ENCODE measurements around the gene TMX3.

TMX3 gene, protein sequence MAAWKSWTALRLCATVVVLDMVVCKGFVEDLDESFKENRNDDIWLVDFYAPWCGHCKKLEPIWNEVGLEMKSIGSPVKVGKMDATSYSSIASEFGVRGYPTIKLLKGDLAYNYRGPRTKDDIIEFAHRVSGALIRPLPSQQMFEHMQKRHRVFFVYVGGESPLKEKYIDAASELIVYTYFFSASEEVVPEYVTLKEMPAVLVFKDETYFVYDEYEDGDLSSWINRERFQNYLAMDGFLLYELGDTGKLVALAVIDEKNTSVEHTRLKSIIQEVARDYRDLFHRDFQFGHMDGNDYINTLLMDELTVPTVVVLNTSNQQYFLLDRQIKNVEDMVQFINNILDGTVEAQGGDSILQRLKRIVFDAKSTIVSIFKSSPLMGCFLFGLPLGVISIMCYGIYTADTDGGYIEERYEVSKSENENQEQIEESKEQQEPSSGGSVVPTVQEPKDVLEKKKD

DNA sequence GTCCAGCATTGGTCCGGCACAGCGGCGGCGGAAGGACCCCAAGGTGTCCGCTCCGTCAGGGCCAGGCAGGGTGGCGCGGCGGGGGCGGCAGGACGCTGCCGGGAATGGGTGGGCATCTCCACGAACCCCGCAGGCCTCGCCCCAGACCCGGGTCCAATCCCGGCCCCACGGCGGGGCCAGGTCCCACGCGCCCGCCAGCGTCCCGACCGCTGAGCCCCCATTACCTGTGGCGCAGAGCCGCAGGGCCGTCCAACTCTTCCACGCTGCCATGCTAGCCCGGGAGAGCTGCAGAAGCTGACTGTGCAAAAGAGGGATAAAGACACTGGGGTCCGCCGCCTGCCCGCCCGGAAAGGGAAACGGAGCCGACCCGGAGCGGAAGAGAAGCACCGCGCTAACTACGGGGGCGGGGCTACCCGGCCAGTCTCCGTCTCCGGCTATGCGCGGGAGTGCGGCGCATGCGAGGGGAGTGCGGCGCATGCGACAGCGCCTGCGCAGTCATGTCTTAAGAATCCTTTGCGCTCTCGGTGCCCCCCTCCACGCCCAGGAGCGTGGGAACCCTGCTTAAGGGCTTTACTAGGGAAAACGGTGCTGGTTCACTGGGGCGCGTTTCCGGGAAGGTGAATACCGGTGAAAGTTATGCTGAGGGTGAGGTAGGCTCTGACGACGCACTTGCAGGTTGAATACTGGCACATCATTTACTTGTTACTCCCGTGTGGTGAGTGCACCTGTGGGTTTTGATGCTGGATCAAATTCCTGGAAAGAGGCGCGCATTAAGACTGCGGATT lies at the start of gene TMX3:
Gene TMX3, minus strand, starts transcription at position 397 of the 785 bp plus-strand sequence. Its CDS starts 127 bp downstream, at position 270.
- TF ChIP-seq, protein P1, sequence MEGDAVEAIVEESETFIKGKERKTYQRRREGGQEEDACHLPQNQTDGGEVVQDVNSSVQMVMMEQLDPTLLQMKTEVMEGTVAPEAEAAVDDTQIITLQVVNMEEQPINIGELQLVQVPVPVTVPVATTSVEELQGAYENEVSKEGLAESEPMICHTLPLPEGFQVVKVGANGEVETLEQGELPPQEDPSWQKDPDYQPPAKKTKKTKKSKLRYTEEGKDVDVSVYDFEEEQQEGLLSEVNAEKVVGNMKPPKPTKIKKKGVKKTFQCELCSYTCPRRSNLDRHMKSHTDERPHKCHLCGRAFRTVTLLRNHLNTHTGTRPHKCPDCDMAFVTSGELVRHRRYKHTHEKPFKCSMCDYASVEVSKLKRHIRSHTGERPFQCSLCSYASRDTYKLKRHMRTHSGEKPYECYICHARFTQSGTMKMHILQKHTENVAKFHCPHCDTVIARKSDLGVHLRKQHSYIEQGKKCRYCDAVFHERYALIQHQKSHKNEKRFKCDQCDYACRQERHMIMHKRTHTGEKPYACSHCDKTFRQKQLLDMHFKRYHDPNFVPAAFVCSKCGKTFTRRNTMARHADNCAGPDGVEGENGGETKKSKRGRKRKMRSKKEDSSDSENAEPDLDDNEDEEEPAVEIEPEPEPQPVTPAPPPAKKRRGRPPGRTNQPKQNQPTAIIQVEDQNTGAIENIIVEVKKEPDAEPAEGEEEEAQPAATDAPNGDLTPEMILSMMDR (IDR thresholded peaks at IDR 0.05; ENCODE audit: poor library complexity, severe bottlenecking): no peak
- H3K4me1 ChIP-seq (ENCODE audit: insufficient read depth, poor library complexity, severe bottlenecking): peaks cover 11% of the 10 kb centered on the region
- H3K36me3 ChIP-seq (ENCODE audit: low read depth): peaks cover 37% of the 10 kb centered on the region
- peak; percentile 97 for ATAC-seq (ENCODE audit: low read depth)
- H3K4me3 ChIP-seq (ENCODE audit: severe bottlenecking): peak within 1 kb of the TSS; percentile 94
- no peaks in the 10 kb centered on the region for H3K27me3 ChIP-seq (ENCODE audit: insufficient read depth, poor library complexity, severe bottlenecking)
- no peaks in the 10 kb centered on the region for H3K9me3 ChIP-seq (ENCODE audit: severe bottlenecking)
- peak; percentile 89 for DNase-seq (ENCODE audit: low spot score)
- H3K27ac ChIP-seq (ENCODE audit: poor library complexity, severe bottlenecking): peak within 1 kb of the TSS; percentile 50

DNA sequence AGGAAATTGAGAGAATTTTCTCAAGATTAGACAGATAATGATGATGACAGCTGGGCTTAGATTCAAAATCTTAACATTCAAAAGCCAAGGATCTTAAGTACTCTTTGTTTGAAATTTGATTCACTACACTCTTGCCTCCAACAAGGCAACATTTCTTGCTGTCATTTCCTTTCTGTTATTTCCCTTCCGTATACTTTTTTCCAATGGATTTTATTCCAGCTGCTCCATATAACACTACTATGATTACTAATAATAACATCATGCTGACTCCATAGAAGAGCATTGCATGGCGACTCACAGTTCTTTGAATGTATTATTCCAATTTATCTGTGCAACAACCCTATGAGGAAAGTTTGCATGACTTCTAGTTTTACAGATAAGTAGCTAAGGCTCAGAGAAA lies 49.1 kb upstream of the TMX3 start:
- ATAC-seq (ENCODE audit: low read depth) (no peak), DNase-seq (ENCODE audit: low spot score) (no peak)
- Histone ChIP-seq H3K4me1 (ENCODE audit: insufficient read depth, poor library complexity, severe bottlenecking) (no peaks in the 10 kb centered on the region), H3K27ac (ENCODE audit: poor library complexity, severe bottlenecking) (no peak overlapping the region), H3K36me3 (ENCODE audit: low read depth) (no peaks in the 10 kb centered on the region), H3K27me3 (ENCODE audit: insufficient read depth, poor library complexity, severe bottlenecking) (no peaks in the 10 kb centered on the region), H3K9me3 (ENCODE audit: severe bottlenecking) (no peaks in the 10 kb centered on the region), H3K4me3 (ENCODE audit: severe bottlenecking) (no peak overlapping the region)
- TF ChIP-seq, protein P1 (IDR thresholded peaks at IDR 0.05; ENCODE audit: poor library complexity, severe bottlenecking): no peak

DNA sequence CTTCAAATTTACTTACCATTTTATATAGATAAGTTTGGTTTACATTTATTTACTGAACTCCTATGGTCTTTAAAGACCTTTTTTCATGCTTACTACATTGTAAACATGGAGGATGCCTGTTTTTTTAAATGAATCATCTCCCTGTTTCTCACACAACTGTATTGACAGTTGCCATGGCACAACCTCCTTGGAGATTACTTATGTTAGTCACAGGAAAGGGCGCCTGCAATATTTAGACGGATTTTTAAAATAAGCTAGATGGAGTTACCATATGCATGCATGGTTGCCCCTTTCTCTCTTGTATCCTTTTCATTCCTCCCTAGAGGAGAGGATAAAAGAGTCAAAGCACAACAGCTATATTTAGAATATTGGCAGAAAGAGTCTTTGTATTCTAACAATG lies 48.2 kb upstream of the TMX3 start:
- TF ChIP-seq, protein P1 (IDR thresholded peaks at IDR 0.05; ENCODE audit: poor library complexity, severe bottlenecking): no peak
- Histone ChIP-seq H3K36me3 (ENCODE audit: low read depth) (no peaks in the 10 kb centered on the region), H3K4me1 (ENCODE audit: insufficient read depth, poor library complexity, severe bottlenecking) (no peaks in the 10 kb centered on the region), H3K27me3 (ENCODE audit: insufficient read depth, poor library complexity, severe bottlenecking) (no peaks in the 10 kb centered on the region), H3K9me3 (ENCODE audit: severe bottlenecking) (no peaks in the 10 kb centered on the region), H3K4me3 (ENCODE audit: severe bottlenecking) (no peak overlapping the region), H3K27ac (ENCODE audit: poor library complexity, severe bottlenecking) (no peak overlapping the region)
- DNase-seq (ENCODE audit: low spot score) (no peak), ATAC-seq (ENCODE audit: low read depth) (0 out of 3 replicates have a peak, but pooled peaks have one; percentile 31)

DNA sequence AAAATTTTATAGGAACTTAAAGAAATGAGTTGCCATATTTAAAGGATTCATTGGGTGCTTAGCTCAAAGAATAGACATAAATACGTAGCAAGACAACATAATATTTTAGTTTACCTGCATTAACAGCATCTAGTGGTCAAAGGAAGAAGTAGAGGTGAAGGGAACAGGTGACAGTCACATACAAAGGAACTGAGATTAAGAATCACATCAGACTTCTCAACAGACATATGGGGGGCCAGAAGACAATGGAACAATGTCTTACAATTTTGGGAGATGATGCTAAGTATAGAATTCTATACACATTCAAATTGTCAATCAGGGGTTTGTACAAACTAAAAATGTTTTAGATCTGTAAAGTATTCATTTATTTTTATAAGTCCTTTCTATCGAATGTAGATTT lies 44.4 kb upstream of the TMX3 start:
- no peak overlapping the region for H3K4me3 ChIP-seq (ENCODE audit: severe bottlenecking)
- no peaks in the 10 kb centered on the region for H3K4me1 ChIP-seq (ENCODE audit: insufficient read depth, poor library complexity, severe bottlenecking)
- no peak overlapping the region for H3K27ac ChIP-seq (ENCODE audit: poor library complexity, severe bottlenecking)
- ATAC-seq (ENCODE audit: low read depth): no peak
- no peaks in the 10 kb centered on the region for H3K9me3 ChIP-seq (ENCODE audit: severe bottlenecking)
- TF ChIP-seq, protein P1 (IDR thresholded peaks at IDR 0.05; ENCODE audit: poor library complexity, severe bottlenecking): no peak
- H3K27me3 ChIP-seq (ENCODE audit: insufficient read depth, poor library complexity, severe bottlenecking): no peaks in the 10 kb centered on the region
- no peak for DNase-seq (ENCODE audit: low spot score)
- H3K36me3 ChIP-seq (ENCODE audit: low read depth): no peaks in the 10 kb centered on the region
